ENCODE measurements around the gene RBP5.

DNA sequence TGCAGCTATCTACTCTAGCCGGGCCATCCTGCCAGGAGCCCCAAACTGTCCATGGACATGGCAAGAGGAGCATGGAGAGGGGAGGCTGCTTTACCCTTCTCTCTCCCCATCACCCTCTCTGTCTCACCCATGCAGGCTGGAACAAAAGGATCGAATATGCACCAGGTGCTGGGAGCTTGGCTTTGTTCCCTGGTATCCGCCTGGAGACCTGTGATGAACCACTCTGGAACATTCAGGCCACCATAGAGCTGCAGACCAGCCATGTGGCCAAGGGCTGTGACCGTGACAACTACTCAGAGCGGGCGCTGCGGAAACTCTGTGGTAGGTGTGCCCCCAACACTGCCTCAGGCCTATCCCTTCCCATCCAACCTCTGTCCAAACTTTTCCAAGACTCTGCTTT lies 7.4 kb upstream of the RBP5 start:
- TF ChIP-seq, protein P1, sequence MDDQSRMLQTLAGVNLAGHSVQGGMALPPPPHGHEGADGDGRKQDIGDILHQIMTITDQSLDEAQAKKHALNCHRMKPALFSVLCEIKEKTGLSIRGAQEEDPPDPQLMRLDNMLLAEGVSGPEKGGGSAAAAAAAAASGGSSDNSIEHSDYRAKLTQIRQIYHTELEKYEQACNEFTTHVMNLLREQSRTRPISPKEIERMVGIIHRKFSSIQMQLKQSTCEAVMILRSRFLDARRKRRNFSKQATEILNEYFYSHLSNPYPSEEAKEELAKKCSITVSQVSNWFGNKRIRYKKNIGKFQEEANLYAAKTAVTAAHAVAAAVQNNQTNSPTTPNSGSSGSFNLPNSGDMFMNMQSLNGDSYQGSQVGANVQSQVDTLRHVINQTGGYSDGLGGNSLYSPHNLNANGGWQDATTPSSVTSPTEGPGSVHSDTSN (IDR thresholded peaks at IDR 0.05), result no peak
- TF ChIP-seq, protein P2, sequence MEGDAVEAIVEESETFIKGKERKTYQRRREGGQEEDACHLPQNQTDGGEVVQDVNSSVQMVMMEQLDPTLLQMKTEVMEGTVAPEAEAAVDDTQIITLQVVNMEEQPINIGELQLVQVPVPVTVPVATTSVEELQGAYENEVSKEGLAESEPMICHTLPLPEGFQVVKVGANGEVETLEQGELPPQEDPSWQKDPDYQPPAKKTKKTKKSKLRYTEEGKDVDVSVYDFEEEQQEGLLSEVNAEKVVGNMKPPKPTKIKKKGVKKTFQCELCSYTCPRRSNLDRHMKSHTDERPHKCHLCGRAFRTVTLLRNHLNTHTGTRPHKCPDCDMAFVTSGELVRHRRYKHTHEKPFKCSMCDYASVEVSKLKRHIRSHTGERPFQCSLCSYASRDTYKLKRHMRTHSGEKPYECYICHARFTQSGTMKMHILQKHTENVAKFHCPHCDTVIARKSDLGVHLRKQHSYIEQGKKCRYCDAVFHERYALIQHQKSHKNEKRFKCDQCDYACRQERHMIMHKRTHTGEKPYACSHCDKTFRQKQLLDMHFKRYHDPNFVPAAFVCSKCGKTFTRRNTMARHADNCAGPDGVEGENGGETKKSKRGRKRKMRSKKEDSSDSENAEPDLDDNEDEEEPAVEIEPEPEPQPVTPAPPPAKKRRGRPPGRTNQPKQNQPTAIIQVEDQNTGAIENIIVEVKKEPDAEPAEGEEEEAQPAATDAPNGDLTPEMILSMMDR (IDR thresholded peaks at IDR 0.05), result no peak
- TF ChIP-seq GATA3 (IDR thresholded peaks at IDR 0.05; ENCODE audit: borderline replicate concordance) (no peak), MAFK (IDR thresholded peaks at IDR 0.05; ENCODE audit: partially characterized antibody) (no peak), HOXA7 (CRISPR knock-in tag; IDR thresholded peaks at IDR 0.05) (no peak)

All from A549 (cell line).